ENCODE data around the gene RRAGB. TPM values are rescaled to one million over a fixed set of nuclear protein-coding genes. Genes with fewer than 3 reads are reported as not detected.
A peak's percentile ranks its signal among the peaks of the same experiment; 100 is the strongest.

The RRAGB gene
- polyA plus RNA-seq, 3 donors, result 8.7 to 27.8 (median 16.3) TPM

- Histone ChIP-seq H3K4me1 (ENCODE audit: control insufficient read depth in 1 of 2, insufficient read depth in 2 of 2, low read length in 2 of 2) (peaks cover 31 to 41% of the 10 kb centered on the region in 2 donors), H3K9me3 (replicated peaks in 1 of 2; ENCODE audit: control insufficient read depth in 1 of 2, insufficient read depth in 1 of 2, low read length in 2 of 2) (peaks cover 5 to 19% of the 10 kb centered on the region in 2 donors), H3K9ac (ENCODE audit: insufficient read depth, low read length, poor library complexity, severe bottlenecking) (no peak overlapping the region), H3K36me3 (replicated peaks in 1 of 2; ENCODE audit: control insufficient read depth in 1 of 2, insufficient read depth in 2 of 2, low read length in 2 of 2) (no peaks in the 10 kb centered on the region), H3K27me3 (ENCODE audit: control insufficient read depth in 2 of 2, insufficient read depth in 2 of 2, low read length in 2 of 2) (no peaks in the 10 kb centered on the region), H2AFZ (ENCODE audit: insufficient read depth, low read depth, low read length, poor library complexity, severe bottlenecking) (no peak overlapping the region), H3K4me3 (replicated peaks in 1 of 3; ENCODE audit: low read depth in 2 of 3, low read length in 3 of 3) (no peak overlapping the region), H4K20me1 (ENCODE audit: insufficient read depth, low read length) (no peaks in the 10 kb centered on the region), H3K27ac (ENCODE audit: low read depth in 1 of 2, low read length in 2 of 2) (peak overlapping the region in 1 of 2 donors; percentile 26), H3K4me2 (replicated peaks; ENCODE audit: extremely low read depth, low read length, poor library complexity, severe bottlenecking) (no peak overlapping the region), H3K79me2 (ENCODE audit: insufficient read depth, low read length) (peaks cover 2% of the 10 kb centered on the region)
- H3K27me3 Mint-ChIP-seq (ENCODE audit: low read depth in 3 of 3), result no peaks in the 10 kb centered on the region
- DNase-seq, result no peak
- peak overlapping the region in 4 of 7 donors; percentile 33 to 82 (median 70) for H3K27ac Mint-ChIP-seq
- no peaks in the 10 kb centered on the region for H3K36me3 Mint-ChIP-seq
- H3K9me3 Mint-ChIP-seq, result peaks cover 2 to 17% (median 14%) of the 10 kb centered on the region in 7 donors
- peaks cover 38% of the 10 kb centered on the region for H3K4me1 Mint-ChIP-seq
- no peak overlapping the region for H3K4me3 Mint-ChIP-seq
- intact Hi-C loops (cut with micrococcal nuclease), result loop anchor here (10.0 kb wide), 3 partner anchors 909 to 1179 kb away; partner anchors contain the start of genes GNL3L (in 1 of the 2) and MAGED2 (in 1 of the 2)
- TF ChIP-seq CTCF (IDR thresholded peaks at IDR 0.05), result no peak
- WGBS (ENCODE audit: insufficient coverage), result no CpG with 5 or more reads among the region's 1 CpG
Observed at GRCh38 chrX:55713631-55714030, 3.9 kb upstream of the RRAGB start.

DNA sequence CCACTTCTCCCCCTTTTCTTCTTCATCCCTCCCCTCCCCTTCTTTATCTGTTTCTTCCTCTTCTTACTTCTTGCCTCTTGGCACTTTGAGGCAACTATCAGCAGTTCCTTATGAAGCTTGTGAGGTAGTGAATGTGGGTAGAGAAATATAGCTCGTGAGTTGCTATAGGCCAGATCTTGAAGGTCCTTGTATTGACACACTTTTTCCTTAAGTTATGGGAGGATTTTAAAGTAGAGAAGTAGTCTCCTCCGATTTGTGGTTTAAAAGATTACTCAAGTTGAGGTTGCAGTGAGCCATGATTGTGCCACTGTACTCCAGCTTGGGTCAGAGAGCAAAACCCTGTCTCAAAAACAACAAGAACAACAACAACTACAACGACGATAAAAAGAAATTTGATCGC, 3.4 kb upstream of the RRAGB start:
- TF ChIP-seq CTCF (IDR thresholded peaks at IDR 0.05), result no peak
- WGBS (ENCODE audit: insufficient coverage), result no CpG with 5 or more reads among the region's 5 CpGs
- no peaks in the 10 kb centered on the region for H4K20me1 ChIP-seq (ENCODE audit: insufficient read depth, low read length)
- peaks cover 5 to 15% of the 10 kb centered on the region in 2 donors for H3K9me3 ChIP-seq (replicated peaks in 1 of 2; ENCODE audit: control insufficient read depth in 1 of 2, insufficient read depth in 1 of 2, low read length in 2 of 2)
- peaks cover 7% of the 10 kb centered on the region for H3K79me2 ChIP-seq (ENCODE audit: insufficient read depth, low read length)
- Mint-ChIP-seq H3K4me1 (peaks cover 38% of the 10 kb centered on the region), H3K36me3 (peaks cover 0 to under 1% of the 10 kb centered on the region in 2 donors), H3K27me3 (ENCODE audit: low read depth in 3 of 3) (no peaks in the 10 kb centered on the region), H3K27ac (peak overlapping the region; percentile 30 to 85 (median 64)), H3K4me3 (peak overlapping the region in 1 of 2 donors; percentile 20), H3K9me3 (peaks cover 0 to 17% (median 11%) of the 10 kb centered on the region in 7 donors)
- peaks cover 32 to 46% of the 10 kb centered on the region in 2 donors for H3K4me1 ChIP-seq (ENCODE audit: control insufficient read depth in 1 of 2, insufficient read depth in 2 of 2, low read length in 2 of 2)
- no peak overlapping the region for H3K4me2 ChIP-seq (replicated peaks; ENCODE audit: extremely low read depth, low read length, poor library complexity, severe bottlenecking)
- intact Hi-C loops (cut with micrococcal nuclease), result loop anchor here (10.0 kb wide), 3 partner anchors 909 to 1179 kb away; partner anchors contain the start of genes GNL3L (in 1 of the 2) and MAGED2 (in 1 of the 2)
- H3K4me3 ChIP-seq (replicated peaks in 1 of 3; ENCODE audit: low read depth in 2 of 3, low read length in 3 of 3), result no peak overlapping the region
- H2AFZ ChIP-seq (ENCODE audit: insufficient read depth, low read depth, low read length, poor library complexity, severe bottlenecking), result no peak overlapping the region
- H3K9ac ChIP-seq (ENCODE audit: insufficient read depth, low read length, poor library complexity, severe bottlenecking), result no peak overlapping the region
- H3K27me3 ChIP-seq (ENCODE audit: control insufficient read depth in 2 of 2, insufficient read depth in 2 of 2, low read length in 2 of 2), result no peaks in the 10 kb centered on the region
- H3K36me3 ChIP-seq (replicated peaks in 1 of 2; ENCODE audit: control insufficient read depth in 1 of 2, insufficient read depth in 2 of 2, low read length in 2 of 2), result no peaks in the 10 kb centered on the region
- peak overlapping the region; percentile 26 to 27 for H3K27ac ChIP-seq (ENCODE audit: low read depth in 1 of 2, low read length in 2 of 2)
- peak; percentile 8 to 15 (median 13) for DNase-seq

Measured in CD14-positive monocyte (primary cell).